ENCODE data around the gene CPT1C. TPM values are rescaled to one million over a fixed set of nuclear protein-coding genes. Genes with fewer than 3 reads are reported as not detected.
"Not testable (repeated sequence)": the region's sequence is repeated elsewhere in the genome, so short reads cannot be mapped to it uniquely, and the experiment has no call there.

CPT1C gene
- polyA plus RNA-seq, 3 donors from 2014 or later, result not detected

- no peak for DNase-seq
- H3K9me3 Mint-ChIP-seq, result no peaks in the 10 kb centered on the region
- peak overlapping the region; percentile 52 to 66 (median 64) for H3K4me3 Mint-ChIP-seq
- H3K4me1 Mint-ChIP-seq, result peaks cover 13 to 18% of the 10 kb centered on the region in 2 donors
- H3K27ac Mint-ChIP-seq, result peak overlapping the region in 3 of 6 donors; percentile 57 to 69 (median 68)
- H3K36me3 Mint-ChIP-seq, result peaks cover 0 to 9% (median 6%) of the 10 kb centered on the region in 3 donors
- peaks cover 3 to 12% (median 4%) of the 10 kb centered on the region in 3 donors for H3K27me3 Mint-ChIP-seq (ENCODE audit: low read depth in 3 of 3)
These were observed 27.6 kb downstream of the CPT1C start for GRCh38 chr19:49718511-49718910.

- Mint-ChIP-seq H3K27me3 (ENCODE audit: low read depth in 3 of 3) (peaks cover 3 to 12% (median 4%) of the 10 kb centered on the region in 3 donors), H3K4me1 (peaks cover 13 to 18% of the 10 kb centered on the region in 2 donors), H3K27ac (peak overlapping the region in 4 of 6 donors; percentile 13 to 73 (median 44)), H3K4me3 (peak overlapping the region in 4 of 5 donors; percentile 30 to 65 (median 50)), H3K9me3 (no peaks in the 10 kb centered on the region), H3K36me3 (peaks cover 0 to 9% (median 6%) of the 10 kb centered on the region in 3 donors)
- no peak for DNase-seq
These were observed 28.1 kb downstream of the CPT1C start for GRCh38 chr19:49718991-49719390.

- Mint-ChIP-seq H3K4me3 (peak overlapping the region in 4 of 5 donors; percentile 23 to 65 (median 32)), H3K27ac (peak overlapping the region in 3 of 6 donors; percentile 13 to 73 (median 36)), H3K4me1 (peaks cover 13 to 18% of the 10 kb centered on the region in 2 donors), H3K27me3 (ENCODE audit: low read depth in 3 of 3) (peaks cover 3 to 12% (median 4%) of the 10 kb centered on the region in 3 donors)
- not testable (repeated sequence) for H3K36me3 Mint-ChIP-seq, H3K9me3 Mint-ChIP-seq, DNase-seq
These were observed 28.5 kb downstream of the CPT1C start for GRCh38 chr19:49719420-49719819.

- Mint-ChIP-seq H3K4me3 (no peak overlapping the region), H3K27ac (peak overlapping the region in 1 of 6 donors; percentile 34), H3K9me3 (no peaks in the 10 kb centered on the region), H3K27me3 (ENCODE audit: low read depth in 3 of 3) (peaks cover 0 to 2% (median 0%) of the 10 kb centered on the region in 3 donors), H3K36me3 (peaks cover 0 to 6% (median 0%) of the 10 kb centered on the region in 3 donors), H3K4me1 (peaks cover 4 to 6% of the 10 kb centered on the region in 2 donors)
- DNase-seq, result no peak
These were observed 36.5 kb downstream of the CPT1C start for GRCh38 chr19:49727217-49728030.

- Mint-ChIP-seq H3K4me1 (peaks cover 4 to 6% of the 10 kb centered on the region in 2 donors), H3K9me3 (no peaks in the 10 kb centered on the region), H3K27me3 (ENCODE audit: low read depth in 3 of 3) (peaks cover 0 to 2% (median 2%) of the 10 kb centered on the region in 3 donors), H3K36me3 (no peaks in the 10 kb centered on the region), H3K4me3 (no peak overlapping the region), H3K27ac (peak overlapping the region in 1 of 6 donors; percentile 40)
- no peak for DNase-seq
These were observed 39.2 kb downstream of the CPT1C start for GRCh38 chr19:49730166-49730565.

GRCh38 chr19:49738268-49738667 lies 47.4 kb downstream of the CPT1C start:
- Mint-ChIP-seq H3K9me3 (no peaks in the 10 kb centered on the region), H3K27me3 (ENCODE audit: low read depth in 3 of 3) (peaks cover 0 to 5% (median 2%) of the 10 kb centered on the region in 3 donors), H3K4me1 (peaks cover 8 to 14% of the 10 kb centered on the region in 2 donors), H3K27ac (peak overlapping the region in 2 of 6 donors; percentile 45 to 61), H3K4me3 (no peak overlapping the region), H3K36me3 (no peaks in the 10 kb centered on the region)
- no peak for DNase-seq

GRCh38 chr19:49739098-49739497 lies 48.2 kb downstream of the CPT1C start:
- peaks cover 8 to 14% of the 10 kb centered on the region in 2 donors for H3K4me1 Mint-ChIP-seq
- H3K27ac Mint-ChIP-seq, result peak overlapping the region in 3 of 6 donors; percentile 34 to 85 (median 71)
- peaks cover 0 to 5% (median 2%) of the 10 kb centered on the region in 3 donors for H3K27me3 Mint-ChIP-seq (ENCODE audit: low read depth in 3 of 3)
- no peak for DNase-seq
- H3K4me3 Mint-ChIP-seq, result no peak overlapping the region
- no peaks in the 10 kb centered on the region for H3K36me3 Mint-ChIP-seq
- no peaks in the 10 kb centered on the region for H3K9me3 Mint-ChIP-seq

GRCh38 chr19:49739933-49740332 lies 49.0 kb downstream of the CPT1C start:
- no peak overlapping the region for H3K4me3 Mint-ChIP-seq
- peaks cover 2 to 4% (median 3%) of the 10 kb centered on the region in 3 donors for H3K27me3 Mint-ChIP-seq (ENCODE audit: low read depth in 3 of 3)
- no peak for DNase-seq
- no peaks in the 10 kb centered on the region for H3K9me3 Mint-ChIP-seq
- peaks cover 8 to 14% of the 10 kb centered on the region in 2 donors for H3K4me1 Mint-ChIP-seq
- no peak overlapping the region for H3K27ac Mint-ChIP-seq
- H3K36me3 Mint-ChIP-seq, result no peaks in the 10 kb centered on the region

- peaks cover 0 to 3% (median 0%) of the 10 kb centered on the region in 6 donors for H3K9me3 Mint-ChIP-seq
- no peaks in the 10 kb centered on the region for H3K36me3 Mint-ChIP-seq
- H3K27me3 Mint-ChIP-seq (ENCODE audit: low read depth in 3 of 3), result peaks cover 2 to 6% (median 3%) of the 10 kb centered on the region in 3 donors
- peaks cover 8 to 16% of the 10 kb centered on the region in 2 donors for H3K4me1 Mint-ChIP-seq
- no peak for DNase-seq
- H3K4me3 Mint-ChIP-seq, result no peak overlapping the region
- H3K27ac Mint-ChIP-seq, result peak overlapping the region in 1 of 6 donors; percentile 7
These were observed 50.4 kb downstream of the CPT1C start for GRCh38 chr19:49741210-49741844.

GRCh38 chr19:49744946-49745381 lies 54.0 kb downstream of the CPT1C start:
- Mint-ChIP-seq H3K27me3 (ENCODE audit: low read depth in 3 of 3) (peaks cover 1 to 7% (median 2%) of the 10 kb centered on the region in 3 donors), H3K36me3 (no peaks in the 10 kb centered on the region), H3K9me3 (peaks cover 0 to 3% (median 0%) of the 10 kb centered on the region in 6 donors), H3K4me3 (no peak overlapping the region), H3K27ac (no peak overlapping the region), H3K4me1 (peaks cover 19 to 34% of the 10 kb centered on the region in 2 donors)
- DNase-seq, result no peak

GRCh38 chr19:49746206-49746958 lies 55.5 kb downstream of the CPT1C start:
- Mint-ChIP-seq H3K9me3 (peaks cover 0 to 3% (median 0%) of the 10 kb centered on the region in 6 donors), H3K27me3 (ENCODE audit: low read depth in 3 of 3) (peaks cover 1 to 7% (median 2%) of the 10 kb centered on the region in 3 donors), H3K4me1 (peaks cover 20 to 36% of the 10 kb centered on the region in 2 donors), H3K27ac (peak overlapping the region in 1 of 6 donors; percentile 17), H3K4me3 (peak overlapping the region in 3 of 5 donors; percentile 6 to 66 (median 53)), H3K36me3 (no peaks in the 10 kb centered on the region)
- DNase-seq, result peak; percentile 50 to 63 (median 60)

- no peaks in the 10 kb centered on the region for H3K36me3 Mint-ChIP-seq
- H3K4me1 Mint-ChIP-seq, result peaks cover 20 to 36% of the 10 kb centered on the region in 2 donors
- H3K4me3 Mint-ChIP-seq, result peak overlapping the region; percentile 2 to 71 (median 61)
- peaks cover 0 to 7% (median 0%) of the 10 kb centered on the region in 3 donors for H3K27me3 Mint-ChIP-seq (ENCODE audit: low read depth in 3 of 3)
- peak overlapping the region; percentile 65 to 85 (median 76) for H3K27ac Mint-ChIP-seq
- DNase-seq, result peak in 2 of 3 donors; percentile 11 to 16
- peaks cover 0 to 3% (median 0%) of the 10 kb centered on the region in 6 donors for H3K9me3 Mint-ChIP-seq
These were observed 58.3 kb downstream of the CPT1C start for GRCh38 chr19:49749055-49749716.
